Femur (tissue), 1 donor: ENCODE results near the gene CRACR2B.

ENCODE experiments used
- DNase-seq: peaks from one replicate; pipeline ENCODE4 v3.0.0-alpha.2; 2017

Gene CRACR2B

DNA sequence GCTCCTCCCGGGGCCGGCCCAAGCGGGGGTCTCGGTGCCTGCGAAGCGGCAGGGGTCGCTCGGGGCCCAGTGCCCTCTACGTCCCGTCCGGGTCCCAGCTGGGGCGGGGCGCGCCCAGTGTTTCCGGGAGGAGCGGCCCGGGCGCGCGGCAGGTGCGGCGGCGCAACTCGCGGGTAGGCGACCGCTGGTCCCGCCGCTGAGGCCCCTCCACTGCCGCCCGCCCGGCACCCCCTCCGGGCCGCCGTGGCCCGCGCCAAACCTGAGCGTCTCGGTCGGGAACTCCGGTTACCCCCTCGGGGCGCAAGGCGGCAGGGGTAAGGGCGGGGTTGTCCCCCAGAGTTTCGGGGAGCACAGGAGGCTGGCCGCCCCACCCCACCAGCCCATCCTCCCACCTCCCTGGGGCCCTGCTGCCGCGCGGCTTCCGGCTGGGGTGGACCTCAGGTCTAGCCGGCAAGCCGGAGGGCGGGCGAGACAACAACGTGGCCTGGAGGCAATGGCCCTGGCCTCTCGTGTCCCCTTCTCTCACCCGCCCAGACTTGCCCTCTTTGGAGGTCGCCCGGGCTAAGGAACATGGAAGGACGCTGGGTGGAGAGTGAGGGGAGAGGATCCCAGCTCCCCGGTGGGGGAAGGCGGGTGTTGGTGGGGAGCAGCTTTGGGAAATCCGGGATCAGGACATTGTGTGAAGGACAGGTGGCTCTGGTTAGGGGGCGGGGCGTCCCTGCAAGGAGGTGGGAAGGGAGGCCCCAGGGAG, 398 bp upstream of the CRACR2B start:
- DNase-seq = no peak

DNA sequence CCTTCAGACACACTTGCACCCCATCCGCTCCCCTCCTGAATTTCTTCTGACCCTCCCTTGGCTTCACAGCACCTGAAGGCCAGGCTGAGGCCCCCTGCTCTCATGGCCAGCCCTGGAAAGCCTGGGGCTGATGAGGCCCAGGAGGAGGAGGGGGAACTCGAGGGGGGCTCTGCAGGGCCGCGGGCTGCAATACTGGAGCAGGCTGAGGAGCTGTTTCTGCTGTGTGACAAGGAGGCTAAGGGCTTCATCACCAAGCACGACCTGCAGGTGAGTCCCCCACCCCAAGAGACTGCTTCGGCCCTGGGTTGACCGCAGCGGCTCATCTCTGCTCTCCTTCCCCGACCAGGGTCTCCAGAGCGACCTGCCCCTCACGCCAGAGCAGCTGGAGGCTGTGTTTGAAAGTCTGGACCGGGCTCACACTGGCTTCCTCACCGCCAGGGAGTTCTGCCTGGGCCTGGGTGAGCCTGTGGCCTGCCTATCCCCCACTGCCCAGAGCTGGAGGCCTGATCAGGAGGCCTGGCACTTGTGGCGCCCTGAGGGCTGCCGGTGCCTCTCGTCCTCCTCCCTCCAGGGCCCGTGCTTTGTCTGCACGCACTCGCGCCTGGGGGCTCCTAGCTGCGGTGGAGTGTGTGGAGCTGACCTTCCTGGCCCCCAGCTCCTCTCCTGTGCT, 922 bp downstream of the CRACR2B start:
- DNase-seq = no peak

DNA sequence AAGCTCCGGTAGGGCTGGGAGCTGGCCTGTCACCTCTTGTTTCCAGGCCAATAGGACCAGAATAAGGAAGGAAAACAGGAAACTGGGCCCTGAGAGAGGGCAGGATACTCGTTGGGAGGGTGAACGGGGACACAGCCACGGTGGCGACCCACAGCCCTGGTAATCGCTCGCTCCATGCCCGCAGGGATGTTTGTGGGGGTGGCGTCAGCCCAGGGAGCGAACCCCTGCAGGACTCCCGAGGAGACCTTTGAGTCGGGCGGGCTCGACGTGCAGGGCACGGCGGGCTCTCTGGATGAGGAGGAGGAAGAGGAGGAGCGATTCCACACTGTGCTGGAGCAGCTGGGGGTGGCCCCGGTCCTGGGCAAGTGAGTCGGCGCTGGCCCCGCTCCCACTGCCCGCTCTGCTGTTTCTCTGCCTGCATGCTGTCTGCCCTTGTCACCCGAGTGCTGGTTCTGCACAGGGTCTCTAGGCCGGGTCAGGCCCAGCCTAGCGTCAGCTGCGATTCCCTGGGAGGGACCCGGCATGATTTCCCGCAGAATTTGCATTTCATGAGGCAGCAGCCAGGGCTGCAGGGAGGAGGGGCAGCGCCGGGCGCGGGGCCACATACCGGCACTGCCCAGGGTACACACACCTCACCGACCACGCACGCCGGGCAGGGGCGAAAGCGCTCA, 1.6 kb downstream of the CRACR2B start:
- no peak for DNase-seq

DNA sequence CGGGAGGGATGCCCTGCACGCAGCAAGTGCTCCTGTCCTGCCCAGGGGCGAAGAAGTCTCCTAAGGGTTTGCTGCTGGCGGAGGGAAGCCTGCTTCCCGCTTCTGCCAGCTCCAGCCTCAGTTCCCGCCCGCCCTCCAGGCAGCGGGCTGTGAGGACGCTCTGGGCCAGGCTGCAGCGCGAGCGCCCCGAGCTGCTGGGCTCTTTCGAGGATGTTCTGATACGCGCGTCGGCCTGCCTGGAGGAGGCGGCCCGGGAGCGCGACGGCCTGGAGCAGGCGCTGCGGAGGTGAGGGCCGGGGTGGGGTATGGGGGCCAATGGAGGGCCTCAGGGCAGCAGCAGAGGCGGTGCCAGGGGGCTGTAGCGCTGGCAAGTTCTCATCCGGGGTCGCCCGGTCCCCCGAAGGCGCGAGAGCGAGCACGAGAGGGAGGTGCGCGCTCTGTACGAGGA, 2.2 kb downstream of the CRACR2B start:
- DNase-seq = no peak

DNA sequence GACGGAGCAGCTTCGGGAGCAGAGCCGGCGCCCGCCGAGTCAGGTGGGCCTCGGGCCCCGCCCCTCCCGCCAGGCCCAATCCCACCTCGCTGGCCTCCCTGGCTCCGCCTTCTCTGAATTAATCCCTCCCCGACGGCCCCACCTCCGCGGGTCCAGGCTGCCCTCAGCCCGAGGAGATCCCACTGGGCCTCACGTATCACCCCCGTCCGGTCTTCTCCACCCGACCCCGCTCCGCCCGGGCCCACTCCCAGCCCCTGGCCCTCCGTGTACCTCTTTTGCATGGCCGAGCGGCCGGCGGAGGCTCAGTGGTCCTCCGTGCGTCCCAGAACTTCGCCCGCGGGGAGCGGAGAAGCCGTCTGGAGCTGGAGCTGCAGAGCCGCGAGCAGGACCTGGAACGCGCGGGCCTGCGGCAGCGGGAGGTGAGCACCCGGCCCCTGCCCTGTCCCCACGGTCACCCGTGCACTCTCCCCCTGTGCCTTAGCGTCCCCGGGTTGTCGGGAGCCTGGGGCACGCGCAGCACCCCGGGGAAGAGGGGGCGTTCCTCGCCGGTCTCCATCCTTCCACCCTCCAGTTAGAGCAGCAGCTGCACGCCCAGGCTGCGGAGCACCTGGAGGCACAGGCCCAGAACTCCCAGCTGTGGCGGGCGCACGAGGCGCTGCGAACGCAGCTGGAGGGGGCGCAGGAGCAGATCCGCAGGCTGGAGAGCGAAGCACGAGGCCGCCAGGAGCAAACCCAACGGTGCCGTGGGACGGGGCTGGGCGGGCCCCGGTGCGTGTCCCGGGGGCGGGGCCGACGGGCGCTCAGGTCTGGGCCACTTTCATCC, 2.8 kb downstream of the CRACR2B start:
- DNase-seq = peak; percentile 85

DNA sequence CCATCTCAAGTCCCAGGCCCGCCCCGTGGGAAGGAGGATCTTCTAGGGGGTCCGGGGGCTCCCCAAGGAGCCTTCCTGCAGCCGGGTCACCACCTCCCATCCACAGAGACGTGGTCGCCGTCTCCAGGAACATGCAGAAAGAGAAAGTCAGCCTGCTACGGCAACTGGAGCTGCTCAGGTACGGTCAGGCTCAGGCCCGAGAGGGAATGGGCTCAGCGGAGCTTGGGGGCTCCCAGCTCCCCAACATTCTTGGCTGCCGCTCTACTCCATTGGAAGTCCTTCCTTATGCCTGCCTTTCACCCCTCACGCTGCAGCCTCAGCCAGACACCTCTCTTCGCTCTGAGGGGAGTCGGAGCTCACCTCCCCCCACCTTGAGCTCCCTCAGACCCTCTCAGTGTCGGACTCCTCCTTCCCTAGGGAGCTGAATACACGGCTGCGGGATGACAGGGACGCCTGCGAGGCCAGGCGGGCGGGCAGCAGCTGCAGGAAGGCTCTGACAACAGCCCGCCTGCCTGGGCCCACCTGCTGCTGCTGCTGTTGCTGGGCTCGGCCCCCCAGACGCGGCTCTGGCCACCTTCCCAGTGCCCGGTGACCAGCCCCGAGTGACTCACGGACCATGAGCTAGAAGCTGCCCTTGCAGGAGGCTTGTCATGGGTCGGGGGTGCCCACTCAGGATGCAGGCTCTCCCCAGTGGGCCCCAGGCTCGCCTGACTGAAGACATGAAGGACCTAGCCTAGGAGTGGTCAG, 3.6 kb downstream of the CRACR2B start:
- no peak for DNase-seq

DNA sequence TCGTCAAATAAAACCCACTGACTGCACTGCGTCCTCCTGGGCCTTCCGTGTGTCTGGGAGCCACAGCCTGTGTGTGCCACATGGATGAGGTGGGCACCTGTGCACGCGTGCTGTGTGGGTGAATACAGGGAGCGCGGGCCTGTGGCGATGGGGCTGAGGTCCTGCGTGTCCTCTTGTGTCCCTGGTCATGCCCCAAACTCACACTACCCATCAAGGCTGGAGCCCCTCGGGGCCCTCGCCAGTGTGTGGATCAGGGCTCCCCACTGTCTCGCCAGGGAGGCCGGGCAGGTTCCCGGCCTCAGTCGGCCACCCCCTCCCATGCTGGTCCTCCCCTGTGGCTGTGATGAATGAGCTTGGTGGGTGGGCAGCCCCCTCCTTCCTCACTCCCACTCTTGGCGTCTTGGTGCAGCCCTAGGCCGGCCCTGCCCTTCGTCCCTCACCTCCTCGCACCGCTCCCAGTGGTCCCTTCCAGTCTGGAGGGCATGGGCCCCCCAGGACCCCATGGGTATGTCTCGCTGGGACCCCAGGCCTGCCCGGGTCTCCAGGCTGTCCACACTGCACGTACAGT, 4.3 kb downstream of the CRACR2B start:
- no peak for DNase-seq

DNA sequence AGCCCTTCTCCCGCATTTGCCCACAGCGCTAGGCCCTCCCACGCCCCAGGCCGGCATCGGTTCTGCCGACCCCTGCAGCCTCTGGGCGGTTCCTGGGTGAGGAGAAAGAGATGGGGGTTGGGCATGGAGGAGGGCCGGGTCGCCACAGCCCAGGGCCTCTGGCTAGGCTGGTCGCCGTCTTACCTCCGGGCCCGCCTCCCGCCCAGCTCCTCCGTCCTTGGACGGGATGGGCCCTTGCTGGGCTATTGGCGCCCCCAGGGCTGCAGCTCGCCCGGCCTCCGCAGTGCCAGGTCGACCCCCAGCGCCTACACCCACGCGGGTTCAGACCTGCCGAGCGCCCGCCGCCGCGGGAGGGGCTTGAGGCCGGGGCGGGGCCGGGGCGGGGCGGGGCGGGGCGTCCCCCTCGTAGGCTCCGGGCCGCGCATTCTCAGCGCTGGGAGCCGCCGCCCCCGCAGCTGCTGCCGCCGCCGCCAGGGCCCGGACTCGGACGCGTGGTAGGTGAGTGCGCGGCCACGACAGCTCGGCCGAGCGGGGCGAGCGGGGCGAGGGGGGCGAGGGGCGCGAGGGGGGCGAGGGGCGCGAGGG, 4.9 kb downstream of the CRACR2B start, which contains the start of gene CD151:
TSS of gene CD151 (plus strand) at position 424 of the 585 bp plus-strand sequence. CDS start 3,118 bp downstream, outside the sequence.
- no peak for DNase-seq

DNA sequence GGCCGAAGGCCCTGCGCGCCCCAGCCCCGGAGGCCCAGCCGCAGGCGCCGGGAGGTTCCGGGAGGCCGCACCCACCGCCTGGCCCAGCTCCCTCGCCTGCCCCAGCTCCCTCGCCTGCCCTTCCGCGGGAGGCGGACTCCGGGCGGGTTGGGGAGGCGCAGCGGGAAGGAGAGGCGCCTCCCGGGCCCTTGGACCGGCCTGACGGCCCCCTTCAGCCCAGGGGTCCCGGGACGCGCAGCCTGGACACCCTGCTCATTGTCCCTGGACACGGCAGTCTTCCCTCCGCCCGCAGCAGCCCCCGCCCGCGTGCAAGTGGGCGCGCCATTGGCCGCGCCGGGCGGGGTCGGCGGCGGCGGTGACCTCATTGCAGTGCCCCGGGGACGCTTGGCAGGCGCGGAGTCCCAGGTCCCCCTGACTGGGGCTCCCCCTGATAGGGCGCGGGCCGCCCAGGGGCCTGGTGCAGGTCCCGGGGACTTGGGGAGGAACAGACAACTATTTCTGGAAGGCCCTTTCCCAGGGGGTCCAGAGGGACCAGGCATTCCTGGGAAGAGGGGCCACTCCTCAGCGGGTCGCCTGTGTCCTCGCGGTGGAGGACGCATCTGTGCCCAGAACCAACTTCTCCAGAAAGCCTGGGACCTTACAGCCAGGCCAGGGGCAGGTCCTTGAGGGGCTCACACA, 5.5 kb downstream of the CRACR2B start:
- DNase-seq = no peak

DNA sequence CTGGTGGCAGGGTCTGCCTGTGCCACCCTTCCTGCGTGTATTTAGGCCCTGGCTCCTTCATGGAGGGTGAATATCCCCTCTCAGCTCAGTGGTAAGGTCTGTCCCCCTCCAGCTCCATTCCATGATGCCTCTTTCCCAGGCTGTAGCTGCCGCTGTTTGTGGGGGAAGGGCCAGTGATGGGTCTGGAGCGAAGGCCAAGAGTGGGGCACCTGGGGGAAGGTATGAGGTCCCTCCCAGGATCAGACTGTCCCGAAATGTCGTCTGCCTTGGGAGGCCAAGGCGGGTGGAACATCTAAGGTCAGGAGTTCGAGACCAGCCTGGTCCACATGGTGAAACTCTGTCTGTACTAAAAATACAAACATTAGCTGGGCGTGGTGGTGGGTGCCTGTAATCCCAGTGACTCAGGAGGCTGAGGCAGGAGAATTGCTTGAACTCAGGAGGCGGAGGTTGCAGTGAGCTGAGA, 6.2 kb downstream of the CRACR2B start:
- DNase-seq = no peak

DNA sequence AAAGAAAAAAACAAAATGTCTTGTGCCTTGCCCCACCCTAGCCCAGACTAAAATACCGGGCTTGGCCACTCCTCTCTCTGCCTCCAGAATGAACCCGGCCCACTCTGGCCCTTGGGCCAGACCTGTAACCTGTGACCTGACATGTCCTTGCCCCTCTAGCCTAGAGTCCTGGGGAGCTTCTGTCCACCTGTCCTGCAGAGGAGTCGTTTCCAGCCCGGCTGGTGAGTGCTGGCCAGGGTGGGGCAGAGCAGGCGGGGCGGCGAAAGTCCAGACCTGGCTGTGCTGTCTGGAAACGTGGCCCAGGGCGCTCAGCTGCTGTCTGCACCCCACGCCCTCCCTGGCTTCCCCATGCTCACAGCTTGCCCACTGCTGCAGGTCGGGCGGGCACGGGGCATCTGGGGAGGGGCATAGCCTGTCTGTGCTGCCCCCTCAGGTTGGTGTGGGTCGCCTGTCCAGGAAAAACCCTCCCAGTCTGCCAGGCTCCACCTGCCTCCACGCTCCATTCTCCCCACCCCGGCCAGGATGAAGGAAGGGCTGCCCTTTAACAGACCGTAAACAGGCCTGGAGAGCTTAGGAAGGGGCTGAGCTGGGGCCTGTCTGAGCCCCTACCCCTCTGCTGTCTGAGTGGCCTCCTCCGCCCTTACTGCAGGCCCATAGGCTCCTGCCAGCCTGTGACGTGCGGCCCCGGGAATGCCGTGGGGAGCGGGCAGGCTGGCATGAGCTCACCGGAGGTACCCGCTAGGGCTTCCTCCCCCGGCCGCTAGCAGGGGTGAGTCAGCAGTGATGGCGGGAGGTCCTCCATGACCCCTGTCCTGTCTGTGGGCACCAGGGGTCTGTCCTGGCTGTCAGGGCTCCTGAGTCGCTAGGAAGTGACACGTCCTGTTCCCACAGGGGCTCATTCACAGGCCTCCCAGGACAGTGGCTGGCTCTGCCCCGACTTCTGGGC, 6.9 kb downstream of the CRACR2B start:
- DNase-seq = no peak

DNA sequence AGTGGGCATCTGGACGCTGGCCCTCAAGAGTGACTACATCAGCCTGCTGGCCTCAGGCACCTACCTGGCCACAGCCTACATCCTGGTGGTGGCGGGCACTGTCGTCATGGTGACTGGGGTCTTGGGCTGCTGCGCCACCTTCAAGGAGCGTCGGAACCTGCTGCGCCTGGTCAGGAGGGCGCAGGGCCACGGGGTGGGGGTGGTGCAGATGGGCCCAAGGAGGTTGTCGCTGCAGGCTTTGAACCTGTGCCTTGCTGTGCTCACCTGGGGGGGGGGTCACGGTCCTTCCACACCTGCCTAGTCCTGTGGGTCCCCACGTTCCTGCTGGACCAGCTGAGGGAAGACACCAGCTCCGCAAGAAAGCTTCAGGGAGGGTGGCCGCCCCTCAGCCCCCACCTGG, 8.6 kb downstream of the CRACR2B start:
- no peak for DNase-seq

DNA sequence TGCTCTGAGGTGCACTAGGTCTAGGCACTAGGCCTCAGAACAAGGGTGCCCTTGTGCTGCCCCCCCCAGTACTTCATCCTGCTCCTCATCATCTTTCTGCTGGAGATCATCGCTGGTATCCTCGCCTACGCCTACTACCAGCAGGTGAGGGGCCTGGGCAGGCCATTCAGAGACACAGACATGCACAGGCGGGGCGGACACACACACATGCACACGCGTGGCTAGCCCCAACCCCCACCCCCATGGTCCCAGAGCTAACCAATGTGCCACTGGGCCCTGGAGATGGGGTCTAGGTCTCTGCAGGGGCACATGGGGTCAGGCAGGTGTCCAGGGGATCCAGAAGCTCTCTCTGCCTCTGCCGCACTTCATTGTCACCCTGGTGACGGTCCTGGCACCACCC, 9.0 kb downstream of the CRACR2B start:
- no peak for DNase-seq

DNA sequence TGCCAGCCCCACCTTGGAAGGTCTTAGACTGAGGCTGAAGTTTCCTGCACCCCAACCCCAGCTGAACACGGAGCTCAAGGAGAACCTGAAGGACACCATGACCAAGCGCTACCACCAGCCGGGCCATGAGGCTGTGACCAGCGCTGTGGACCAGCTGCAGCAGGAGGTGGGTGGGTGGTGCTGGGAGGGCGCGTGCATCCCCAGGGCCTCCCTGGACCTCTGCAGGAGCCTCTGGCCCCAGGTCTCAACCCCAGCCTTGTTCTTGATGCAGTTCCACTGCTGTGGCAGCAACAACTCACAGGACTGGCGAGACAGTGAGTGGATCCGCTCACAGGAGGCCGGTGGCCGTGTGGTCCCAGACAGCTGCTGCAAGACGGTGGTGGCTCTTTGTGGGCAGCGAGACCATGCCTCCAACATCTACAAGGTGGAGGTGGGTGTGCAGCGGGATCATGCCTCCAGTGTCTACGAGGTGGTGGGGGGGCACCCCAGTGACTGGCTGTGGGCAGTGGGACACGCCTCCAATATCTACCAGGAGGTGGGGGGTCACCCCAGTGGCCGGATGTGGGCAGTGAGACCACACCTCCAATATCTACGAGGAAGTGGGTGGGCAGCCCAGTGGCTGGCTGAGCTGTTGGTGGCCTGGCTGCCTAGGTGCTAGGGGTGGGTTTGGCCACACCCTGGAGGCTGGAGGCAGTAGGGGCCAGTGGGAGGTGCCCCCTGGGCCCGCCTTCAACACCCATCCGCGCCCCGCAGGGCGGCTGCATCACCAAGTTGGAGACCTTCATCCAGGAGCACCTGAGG, 9.7 kb downstream of the CRACR2B start:
- no peak for DNase-seq

DNA sequence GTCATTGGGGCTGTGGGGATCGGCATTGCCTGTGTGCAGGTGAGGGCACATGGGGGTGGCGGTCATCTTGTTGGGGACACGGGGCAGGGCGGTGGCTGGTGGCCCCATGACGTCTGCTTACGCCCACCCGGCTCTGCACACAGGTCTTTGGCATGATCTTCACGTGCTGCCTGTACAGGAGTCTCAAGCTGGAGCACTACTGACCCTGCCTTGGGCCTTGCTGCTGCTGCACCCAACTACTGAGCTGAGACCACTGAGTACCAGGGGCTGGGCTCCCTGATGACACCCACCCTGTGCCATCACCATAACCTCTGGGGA, 10.2 kb downstream of the CRACR2B start:
- no peak for DNase-seq

DNA sequence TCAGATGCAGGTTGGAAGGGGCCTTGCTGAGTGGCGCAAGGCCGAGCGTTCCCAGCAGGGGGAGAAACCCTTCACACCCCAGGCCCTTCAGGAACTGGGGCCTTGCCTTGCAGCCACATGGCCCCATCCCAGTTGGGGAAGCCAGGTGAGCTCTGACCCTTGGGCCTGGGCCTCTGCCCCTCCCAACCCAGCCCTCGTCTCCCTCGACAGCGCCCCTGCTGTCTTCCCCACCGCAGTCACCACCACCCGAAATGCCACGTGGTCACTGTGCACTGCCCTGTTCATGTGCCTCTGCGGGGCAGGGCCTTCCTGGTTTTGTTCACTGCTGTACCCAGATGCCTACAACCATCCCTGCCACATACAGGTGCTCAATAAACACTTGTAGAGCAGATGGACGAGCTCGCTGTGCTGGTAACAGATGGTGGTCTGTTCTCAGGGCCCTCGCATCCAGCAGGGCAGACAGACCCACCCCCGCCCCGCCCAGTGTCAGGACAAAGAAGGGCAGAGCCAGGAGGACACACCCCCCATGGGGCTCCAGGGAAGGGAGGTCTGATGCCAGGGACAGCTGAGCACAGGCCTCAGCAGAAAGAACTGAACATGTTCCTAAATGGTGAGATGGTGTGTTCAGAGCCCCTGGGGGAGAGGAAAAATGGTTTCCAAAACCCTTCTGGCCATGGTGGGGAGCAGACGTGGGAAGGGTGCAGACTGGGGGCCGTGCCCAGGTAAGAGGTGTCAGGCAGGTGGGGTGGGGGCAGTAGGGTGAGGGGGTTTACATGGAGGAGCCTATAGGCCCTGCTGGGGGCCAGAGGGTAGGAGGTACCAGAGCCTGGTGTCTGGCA, 10.9 kb downstream of the CRACR2B start:
- no peak for DNase-seq

DNA sequence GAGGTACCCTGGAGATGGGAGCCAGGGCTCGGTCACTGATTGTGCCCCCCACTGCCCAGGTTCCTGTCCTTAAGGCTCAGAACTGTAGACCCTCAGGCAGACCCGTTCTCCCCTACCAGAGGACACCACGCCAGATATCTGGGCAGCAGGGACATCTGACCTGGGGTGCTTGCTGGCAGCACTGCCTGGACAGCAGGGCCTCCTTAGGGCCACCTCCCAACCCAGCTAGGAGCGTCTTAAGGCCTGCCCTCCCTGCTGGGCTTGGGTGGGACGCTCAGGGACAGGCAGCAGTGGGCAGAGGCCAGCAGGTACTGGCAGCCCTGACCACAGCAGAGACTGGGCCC, 11.5 kb downstream of the CRACR2B start:
- no peak for DNase-seq
